Thyroid gland (tissue), 4 donors: Measurements from ENCODE around the gene MARCHF9. TPM values are rescaled to one million over a fixed set of nuclear protein-coding genes. Genes with fewer than 3 reads are reported as not detected.

Source experiments
- DNase-seq, 2 donors: peaks; one replicate each; pipeline ENCODE4 v3.0.0-alpha.2; 2019
- H3K27ac ChIP-seq, 3 donors: fragments of 200-600 bp; sonication (generic); 1 replicate in 2 of 3; 2 replicates in 1 of 3; pipeline ENCODE4 v1.5.1; 2016 to 2019; ENCODE audit warnings: mild to moderate bottlenecking in 1 of 3, moderate library complexity in 1 of 3
- H3K27me3 ChIP-seq: fragments of 200-600 bp; sonication (generic); one replicate; pipeline ENCODE4 v1.5.1; 2019
- H3K36me3 ChIP-seq, 2 donors: fragments of 200-600 bp; sonication (generic); one replicate each; pipeline ENCODE4 v1.5.1; 2016 to 2019
- H3K4me1 ChIP-seq, 2 donors: fragments of 200-600 bp; sonication (generic); one replicate each; pipeline ENCODE4 v1.5.1; 2017 to 2019
- H3K4me3 ChIP-seq, 3 donors: fragments of 200-600 bp; sonication (generic); replicated peaks in 1 of 3; 1 replicate in 2 of 3; 2 replicates in 1 of 3; pipeline ENCODE4 v1.5.1; 2016; ENCODE audit warnings: mild to moderate bottlenecking in 1 of 3
- H3K9me3 ChIP-seq: fragments of 200-600 bp; sonication (generic); one replicate; pipeline ENCODE4 v1.5.1; 2017
- POLR2A ChIP-seq, 2 donors: fragments of 450-650 bp; IDR thresholded peaks; one replicate each; pipeline ENCODE4 v1.6.1; 2017; ENCODE audit warnings: antibody characterized with exemption in 2 of 2, mild to moderate bottlenecking in 2 of 2, moderate library complexity in 1 of 2
- WGBS, 2 donors: methylation state at CpG; one replicate each; pipeline ENCODE4 v1.1.5; 2017; 5-methylcytosine and 5-hydroxymethylcytosine counted together
- intact Hi-C: fragments of 100-400 bp; cut with DNase I; formaldehyde crosslinking; loops from one replicate; pipeline ENCODE4 v1.15.1; 2023
- total RNA-seq, 4 donors: library from RNA; depleted of rRNA; stranded (reverse); fragments of >200 nt; gene quantifications; one replicate each; pipeline ENCODE4 v1.2.3, GENCODE V29; 2016
- TF ChIP-seq, protein P1 (sequence below), 6 experiments: fragments of 200-600 bp in 3 of 6; fragments of 450-650 bp in 3 of 6; sonication (generic) in 3 of 6; IDR thresholded peaks; one replicate each; pipeline ENCODE4 v1.5.1; 2016 to 2019; ENCODE audit warnings: antibody characterized with exemption in 6 of 6, mild to moderate bottlenecking in 2 of 6, inconsistent platforms in 1 of 6, moderate library complexity in 1 of 6

The MARCHF9 gene
- total RNA-seq, 4 donors from 2014 or later = 17.5 to 25.1 (median 21.4) TPM

GRCh38 chr12:57775563-57776246 lies 20.8 kb downstream of the MARCHF9 start:
- 77 to 82% methylated on average over 4 of the region's 4 CpGs for WGBS, 2 donors

DNA sequence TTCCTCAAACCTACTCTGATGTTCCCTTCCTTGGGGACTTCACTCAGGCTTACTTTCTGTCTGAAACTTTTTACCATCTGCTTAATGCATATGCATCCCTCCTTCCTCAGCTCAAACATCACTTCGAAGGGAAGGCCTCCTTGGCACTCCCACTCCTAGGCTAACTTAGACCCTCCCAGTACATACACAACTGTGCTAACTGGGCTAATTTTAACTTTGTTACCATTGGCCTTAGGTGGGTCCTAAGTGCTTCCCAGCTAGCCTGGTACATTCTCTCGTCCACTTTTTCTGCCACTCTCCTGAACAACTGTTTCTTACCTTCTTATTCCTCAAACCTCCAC lies 21.3 kb downstream of the MARCHF9 start:
- Histone ChIP-seq H3K4me1 (peaks cover 19 to 31% of the 10 kb centered on the region in 2 donors), H3K9me3 (no peaks in the 10 kb centered on the region), H3K36me3 (no peaks in the 10 kb centered on the region), H3K27ac (no peak overlapping the region), H3K4me3 (no peak overlapping the region), H3K27me3 (no peaks in the 10 kb centered on the region)
- WGBS, 2 donors = 82 to 89% methylated on average over 2 of the region's 2 CpGs
- intact Hi-C loops = no loop called here
- DNase-seq = no peak
- TF ChIP-seq POLR2A (IDR thresholded peaks at IDR 0.05) = no peak
- TF ChIP-seq, protein P1, sequence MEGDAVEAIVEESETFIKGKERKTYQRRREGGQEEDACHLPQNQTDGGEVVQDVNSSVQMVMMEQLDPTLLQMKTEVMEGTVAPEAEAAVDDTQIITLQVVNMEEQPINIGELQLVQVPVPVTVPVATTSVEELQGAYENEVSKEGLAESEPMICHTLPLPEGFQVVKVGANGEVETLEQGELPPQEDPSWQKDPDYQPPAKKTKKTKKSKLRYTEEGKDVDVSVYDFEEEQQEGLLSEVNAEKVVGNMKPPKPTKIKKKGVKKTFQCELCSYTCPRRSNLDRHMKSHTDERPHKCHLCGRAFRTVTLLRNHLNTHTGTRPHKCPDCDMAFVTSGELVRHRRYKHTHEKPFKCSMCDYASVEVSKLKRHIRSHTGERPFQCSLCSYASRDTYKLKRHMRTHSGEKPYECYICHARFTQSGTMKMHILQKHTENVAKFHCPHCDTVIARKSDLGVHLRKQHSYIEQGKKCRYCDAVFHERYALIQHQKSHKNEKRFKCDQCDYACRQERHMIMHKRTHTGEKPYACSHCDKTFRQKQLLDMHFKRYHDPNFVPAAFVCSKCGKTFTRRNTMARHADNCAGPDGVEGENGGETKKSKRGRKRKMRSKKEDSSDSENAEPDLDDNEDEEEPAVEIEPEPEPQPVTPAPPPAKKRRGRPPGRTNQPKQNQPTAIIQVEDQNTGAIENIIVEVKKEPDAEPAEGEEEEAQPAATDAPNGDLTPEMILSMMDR (IDR thresholded peaks at IDR 0.05) = no peak

More at GRCh38 chr12:57775563-57776246, 20.8 kb downstream of the MARCHF9 start:
- intact Hi-C loops = no loop called here
- TF ChIP-seq, protein P1 (IDR thresholded peaks at IDR 0.05) = no peak
- no peak for TF ChIP-seq POLR2A (IDR thresholded peaks at IDR 0.05)
- Histone ChIP-seq H3K4me3 (no peak overlapping the region), H3K36me3 (no peaks in the 10 kb centered on the region), H3K27me3 (no peaks in the 10 kb centered on the region), H3K27ac (no peak overlapping the region), H3K4me1 (peaks cover 23 to 36% of the 10 kb centered on the region in 2 donors), H3K9me3 (no peaks in the 10 kb centered on the region)
- no peak for DNase-seq

GRCh38 chr12:57777367-57777766 lies 22.5 kb downstream of the MARCHF9 start:
- no peaks in the 10 kb centered on the region for H3K9me3 ChIP-seq
- TF ChIP-seq POLR2A (IDR thresholded peaks at IDR 0.05) = no peak
- TF ChIP-seq, protein P1 (IDR thresholded peaks at IDR 0.05) = no peak
- no peaks in the 10 kb centered on the region for H3K36me3 ChIP-seq
- no peak overlapping the region for H3K27ac ChIP-seq
- intact Hi-C loops = no loop called here
- no peaks in the 10 kb centered on the region for H3K27me3 ChIP-seq
- peaks cover 16 to 33% of the 10 kb centered on the region in 2 donors for H3K4me1 ChIP-seq
- no peak for DNase-seq
- no peak overlapping the region for H3K4me3 ChIP-seq
- 90 to 94% methylated on average over 7 of the region's 7 CpGs for WGBS, 2 donors

DNA sequence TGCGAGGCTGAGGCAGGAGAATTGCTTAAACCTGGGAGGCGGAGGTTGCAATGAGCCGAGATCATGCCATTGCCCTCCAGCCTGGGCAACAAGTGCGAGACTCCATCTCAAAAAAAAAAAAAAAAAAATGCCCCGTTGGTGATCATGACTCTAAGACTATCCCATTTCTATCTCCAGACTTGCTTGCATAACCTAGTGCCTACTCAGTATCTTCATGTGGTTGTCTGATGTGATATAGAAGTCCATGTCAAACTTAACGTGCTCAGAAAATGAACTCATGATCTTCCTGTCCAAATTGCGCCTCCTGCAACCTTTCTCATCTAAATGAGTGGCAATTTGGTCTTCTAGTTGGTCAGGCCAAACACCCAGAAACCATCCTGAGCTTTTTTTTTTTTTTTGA lies 23.0 kb downstream of the MARCHF9 start:
- WGBS, 2 donors = 92 to 98% methylated on average over 7 of the region's 7 CpGs
- no peaks in the 10 kb centered on the region for H3K9me3 ChIP-seq
- H3K36me3 ChIP-seq = no peaks in the 10 kb centered on the region
- no peak for DNase-seq
- H3K27me3 ChIP-seq = no peaks in the 10 kb centered on the region
- H3K4me3 ChIP-seq = no peak overlapping the region
- TF ChIP-seq POLR2A (IDR thresholded peaks at IDR 0.05) = no peak
- TF ChIP-seq, protein P1 (IDR thresholded peaks at IDR 0.05) = no peak
- no peak overlapping the region for H3K27ac ChIP-seq
- intact Hi-C loops = no loop called here
- H3K4me1 ChIP-seq = peaks cover 14 to 33% of the 10 kb centered on the region in 2 donors

- Histone ChIP-seq H3K4me3 (no peak overlapping the region), H3K27ac (peak overlapping the region; percentile 4 to 32 (median 5)), H3K9me3 (no peaks in the 10 kb centered on the region), H3K4me1 (peaks cover 11 to 37% of the 10 kb centered on the region in 2 donors), H3K36me3 (no peaks in the 10 kb centered on the region), H3K27me3 (no peaks in the 10 kb centered on the region)
- TF ChIP-seq, protein P1 (IDR thresholded peaks at IDR 0.05) = no peak
- no peak for TF ChIP-seq POLR2A (IDR thresholded peaks at IDR 0.05)
- WGBS, 2 donors = 6 to 27% methylated on average over 1 of the region's 1 CpG
- intact Hi-C loops = loop anchor here (5.0 kb wide), 1 partner anchor 118 kb away; no protein-coding TSS in a partner anchor
- DNase-seq = peak; percentile 76 to 78
Observed at GRCh38 chr12:57779736-57780135, 24.8 kb downstream of the MARCHF9 start.
